ENCODE data around the gene PPP1R7. TPM values are rescaled to one million over a fixed set of nuclear protein-coding genes. Genes with fewer than 3 reads are reported as not detected.
A peak's percentile ranks its signal among the peaks of the same experiment; 100 is the strongest.

The PPP1R7 gene
- total RNA-seq, 4 donors from 2014 or later = 37.8 to 104 (median 44.4) TPM

GRCh38 chr2:241122376-241123002, 27.8 kb upstream of the PPP1R7 start:
- WGBS = 92% methylated on average over 14 of the region's 19 CpGs
- peak; percentile 44 to 53 for DNase-seq (ENCODE audit: low spot score in 2 of 2)
- no peak overlapping the region for H3K4me3 ChIP-seq
- TF ChIP-seq EP300 (IDR thresholded peaks at IDR 0.05) = no peak
- TF ChIP-seq POLR2AphosphoS5 (IDR thresholded peaks at IDR 0.05) = no peak
- TF ChIP-seq CTCF (IDR thresholded peaks at IDR 0.05) = no peak
- TF ChIP-seq POLR2A (IDR thresholded peaks at IDR 0.05) = no peak
- peaks cover 9% of the 10 kb centered on the region for H3K36me3 ChIP-seq
- H3K4me1 ChIP-seq = peaks cover 5% of the 10 kb centered on the region
- H3K27me3 ChIP-seq = no peaks in the 10 kb centered on the region
- H3K27ac ChIP-seq = no peak overlapping the region
- H3K9me3 ChIP-seq = no peaks in the 10 kb centered on the region

- Histone ChIP-seq H3K4me3 (no peak overlapping the region), H3K9me3 (no peaks in the 10 kb centered on the region), H3K27me3 (no peaks in the 10 kb centered on the region), H3K4me1 (peaks cover 5% of the 10 kb centered on the region), H3K27ac (no peak overlapping the region), H3K36me3 (peaks cover 9% of the 10 kb centered on the region)
- DNase-seq (ENCODE audit: low spot score in 2 of 2) = peak; percentile 69 to 79
- no peak for TF ChIP-seq EP300 (IDR thresholded peaks at IDR 0.05)
- no peak for TF ChIP-seq POLR2AphosphoS5 (IDR thresholded peaks at IDR 0.05)
- no peak for TF ChIP-seq CTCF (IDR thresholded peaks at IDR 0.05)
- TF ChIP-seq POLR2A (IDR thresholded peaks at IDR 0.05) = no peak
- WGBS = 64% methylated on average over 11 of the region's 16 CpGs
Observed at GRCh38 chr2:241123816-241124536, 26.3 kb upstream of the PPP1R7 start.

- peaks cover 5% of the 10 kb centered on the region for H3K4me1 ChIP-seq
- no peaks in the 10 kb centered on the region for H3K27me3 ChIP-seq
- peaks cover 9% of the 10 kb centered on the region for H3K36me3 ChIP-seq
- DNase-seq (ENCODE audit: low spot score in 2 of 2) = peak; percentile 41 to 68
- H3K9me3 ChIP-seq = no peaks in the 10 kb centered on the region
- WGBS = 95% methylated on average over 12 of the region's 13 CpGs
- H3K27ac ChIP-seq = no peak overlapping the region
- TF ChIP-seq POLR2A (IDR thresholded peaks at IDR 0.05) (no peak), CTCF (IDR thresholded peaks at IDR 0.05) (no peak), POLR2AphosphoS5 (IDR thresholded peaks at IDR 0.05) (no peak), EP300 (IDR thresholded peaks at IDR 0.05) (no peak)
- H3K4me3 ChIP-seq = no peak overlapping the region
Observed at GRCh38 chr2:241125626-241126025, 24.6 kb upstream of the PPP1R7 start.

GRCh38 chr2:241126201-241126611, 24.1 kb upstream of the PPP1R7 start:
- Histone ChIP-seq H3K27me3 (no peaks in the 10 kb centered on the region), H3K4me3 (no peak overlapping the region), H3K27ac (no peak overlapping the region), H3K36me3 (peaks cover 9% of the 10 kb centered on the region), H3K4me1 (peaks cover 5% of the 10 kb centered on the region), H3K9me3 (no peaks in the 10 kb centered on the region)
- WGBS = 93% methylated on average over 8 of the region's 21 CpGs
- TF ChIP-seq POLR2AphosphoS5 (IDR thresholded peaks at IDR 0.05) (no peak), CTCF (IDR thresholded peaks at IDR 0.05) (no peak), POLR2A (IDR thresholded peaks at IDR 0.05) (no peak), EP300 (IDR thresholded peaks at IDR 0.05) (no peak)
- DNase-seq (ENCODE audit: low spot score in 2 of 2) = peak; percentile 48 to 64

- 90% methylated on average over 2 of the region's 18 CpGs for WGBS
- TF ChIP-seq CTCF (IDR thresholded peaks at IDR 0.05) (no peak), EP300 (IDR thresholded peaks at IDR 0.05) (no peak), POLR2AphosphoS5 (IDR thresholded peaks at IDR 0.05) (no peak), POLR2A (IDR thresholded peaks at IDR 0.05) (no peak)
- no peaks in the 10 kb centered on the region for H3K9me3 ChIP-seq
- DNase-seq (ENCODE audit: low spot score in 2 of 2) = peak in 1 of 2 donors; percentile 47
- H3K4me1 ChIP-seq = peaks cover 5% of the 10 kb centered on the region
- no peak overlapping the region for H3K27ac ChIP-seq
- H3K36me3 ChIP-seq = peaks cover 9% of the 10 kb centered on the region
- H3K27me3 ChIP-seq = no peaks in the 10 kb centered on the region
- no peak overlapping the region for H3K4me3 ChIP-seq
Observed at GRCh38 chr2:241126771-241127202, 23.5 kb upstream of the PPP1R7 start.
